ENCODE measurements around the gene DUSP28.

- TF ChIP-seq ZFP3 (CRISPR knock-in tag; IDR thresholded peaks at IDR 0.05): no peak
- TF ChIP-seq ZNF8 (CRISPR knock-in tag; IDR thresholded peaks at IDR 0.05): no peak
- TF ChIP-seq ESRRG (CRISPR knock-in tag; IDR thresholded peaks at IDR 0.05): no peak
- TF ChIP-seq ISL1 (CRISPR knock-in tag; IDR thresholded peaks at IDR 0.05): no peak
- no peak for TF ChIP-seq BACH2 (CRISPR knock-in tag; IDR thresholded peaks at IDR 0.05; ENCODE audit: borderline replicate concordance)
Measured at GRCh38 chr2:240584486-240585031, 24.4 kb downstream of the DUSP28 start.
